Nephron progenitor cell (in vitro differentiated cells): ENCODE data around the gene IQCE.

Source experiments
- DNase-seq: peaks from one replicate; pipeline ENCODE4 v3.0.0; 2021
- H3K27ac Mint-ChIP-seq: 2 replicates; pipeline ENCODE4 v1.8.0; 2021; ENCODE audit warnings: mild to moderate bottlenecking, moderate library complexity, mixed read lengths
- H3K27me3 Mint-ChIP-seq: 2 replicates; pipeline ENCODE4 v1.8.0; 2021; ENCODE audit warnings: mild to moderate bottlenecking, low read depth, mixed read lengths; ENCODE audit not compliant: poor library complexity
- H3K36me3 Mint-ChIP-seq: 2 replicates; pipeline ENCODE4 v1.8.0; 2021; ENCODE audit warnings: low read depth, mixed read lengths
- H3K4me1 Mint-ChIP-seq: 2 replicates; pipeline ENCODE4 v1.8.0; 2021; ENCODE audit warnings: mixed read lengths
- H3K4me3 Mint-ChIP-seq: 2 replicates; pipeline ENCODE4 v1.8.0; 2021; ENCODE audit warnings: mild to moderate bottlenecking, moderate library complexity, mixed read lengths
- H3K9me3 Mint-ChIP-seq: 2 replicates; pipeline ENCODE4 v1.8.0; 2021; ENCODE audit warnings: mild to moderate bottlenecking, moderate library complexity, mixed read lengths
- CTCF ChIP-seq: fragments of 200-600 bp; sonication (generic); IDR thresholded peaks from 2 replicates; pipeline ENCODE4 v1.5.0; 2021; ENCODE audit warnings: antibody characterized with exemption

Gene IQCE

GRCh38 chr7:2597273-2597640, 38.5 kb downstream of the IQCE start:
- Mint-ChIP-seq H3K4me3 (no peak overlapping the region), H3K9me3 (no peaks in the 10 kb centered on the region), H3K27ac (no peak overlapping the region), H3K27me3 (peaks cover 2% of the 10 kb centered on the region), H3K4me1 (peaks cover 35% of the 10 kb centered on the region), H3K36me3 (peaks cover 39% of the 10 kb centered on the region)
- no peak for TF ChIP-seq CTCF
- no peak for DNase-seq

- H3K36me3 Mint-ChIP-seq = peaks cover 33% of the 10 kb centered on the region
- H3K9me3 Mint-ChIP-seq = no peaks in the 10 kb centered on the region
- H3K4me1 Mint-ChIP-seq = peaks cover 43% of the 10 kb centered on the region
- no peak for TF ChIP-seq CTCF
- no peak overlapping the region for H3K27ac Mint-ChIP-seq
- H3K27me3 Mint-ChIP-seq = peaks cover 2% of the 10 kb centered on the region
- H3K4me3 Mint-ChIP-seq = no peak overlapping the region
- DNase-seq = no peak
Observed at GRCh38 chr7:2598154-2598823, 39.5 kb downstream of the IQCE start.

GRCh38 chr7:2601065-2601464, 42.3 kb downstream of the IQCE start:
- no peak for DNase-seq
- no peak overlapping the region for H3K4me3 Mint-ChIP-seq
- H3K4me1 Mint-ChIP-seq = peaks cover 41% of the 10 kb centered on the region
- H3K36me3 Mint-ChIP-seq = peaks cover 21% of the 10 kb centered on the region
- H3K9me3 Mint-ChIP-seq = no peaks in the 10 kb centered on the region
- H3K27ac Mint-ChIP-seq = no peak overlapping the region
- TF ChIP-seq CTCF = no peak
- peaks cover 2% of the 10 kb centered on the region for H3K27me3 Mint-ChIP-seq

GRCh38 chr7:2601907-2602306, 43.1 kb downstream of the IQCE start:
- no peak for TF ChIP-seq CTCF
- Mint-ChIP-seq H3K4me1 (peaks cover 40% of the 10 kb centered on the region), H3K4me3 (no peak overlapping the region), H3K36me3 (peaks cover 21% of the 10 kb centered on the region), H3K27me3 (peaks cover 2% of the 10 kb centered on the region), H3K9me3 (no peaks in the 10 kb centered on the region), H3K27ac (no peak overlapping the region)
- DNase-seq = no peak

- Mint-ChIP-seq H3K27ac (no peak overlapping the region), H3K27me3 (peaks cover 2% of the 10 kb centered on the region), H3K9me3 (no peaks in the 10 kb centered on the region), H3K4me1 (peaks cover 46% of the 10 kb centered on the region), H3K36me3 (peaks cover 21% of the 10 kb centered on the region), H3K4me3 (no peak overlapping the region)
- DNase-seq = no peak
- TF ChIP-seq CTCF = no peak
Observed at GRCh38 chr7:2602406-2603043, 43.7 kb downstream of the IQCE start.
